Transverse colon (tissue), 4 donors: ENCODE results near the gene NDUFC2.

Experiments used
- CTCF ChIP-seq, 5 experiments: fragments of 200-600 bp in 3 of 5; fragments of 450-650 bp in 2 of 5; sonication (generic) in 3 of 5; IDR thresholded peaks; 1 replicate in 2 of 5; 2 replicates in 3 of 5; pipeline ENCODE4 v1.5.1; 2016 to 2017; ENCODE audit warnings: antibody characterized with exemption in 5 of 5, inconsistent platforms in 3 of 5, mild to moderate bottlenecking in 2 of 5, moderate library complexity in 1 of 5
- POLR2A ChIP-seq: fragments of 450-650 bp; IDR thresholded peaks from one replicate; pipeline ENCODE4 v1.6.1; 2016; ENCODE audit warnings: antibody characterized with exemption, mild to moderate bottlenecking, moderate library complexity
- POLR2AphosphoS5 ChIP-seq, 3 donors: sonication (generic); formaldehyde crosslinking; IDR thresholded peaks; one replicate each; pipeline ENCODE4 v1.6.1; 2016; ENCODE audit warnings: antibody characterized with exemption in 3 of 3

- TF ChIP-seq POLR2A (no peak), POLR2AphosphoS5 (IDR thresholded peaks at IDR 0.05) (no peak), CTCF (IDR thresholded peaks at IDR 0.05) (no peak)
Observed at GRCh38 chr11:78069465-78069864, 10.2 kb downstream of the NDUFC2 start.
